GM23248 (cell line): ENCODE measurements around the gene IFT80.

Experiments
- EZH2 ChIP-seq: fragments of 200-600 bp; sonication (generic); IDR thresholded peaks from 2 replicates; pipeline ENCODE4 v1.6.1; 2018; ENCODE audit warnings: antibody characterized with exemption, mild to moderate bottlenecking; ENCODE audit not compliant: insufficient read depth, poor library complexity, severe bottlenecking
- EZH2phosphoT487 ChIP-seq: fragments of 200-600 bp; sonication (generic); IDR thresholded peaks from 2 replicates; pipeline ENCODE4 v1.6.1; 2018; ENCODE audit warnings: antibody characterized with exemption, moderate library complexity, mild to moderate bottlenecking, low read depth; ENCODE audit not compliant: insufficient read depth

- TF ChIP-seq EZH2 (no peak), EZH2phosphoT487 (no peak)
These were observed 145.7 kb downstream of the IFT80 start for GRCh38 chr3:160253298-160253697.
